SK-N-SH treated with all-trans-retinoic acid at 6 μM for 48 hours (cell line): ENCODE data around the gene MFSD6.

Source experiments
- ATAC-seq: fragments of 200-7000 bp; cut with Tn5 transposase; 3 replicates; pipeline ENCODE4 v1.9.1; 2020; ENCODE audit warnings: mild to moderate bottlenecking, moderate library complexity
- ARNTL ChIP-seq: fragments of 450-650 bp; formaldehyde crosslinking; IDR thresholded peaks from 2 replicates; pipeline ENCODE4 v1.5.0; 2020; ENCODE audit warnings: low read depth, mild to moderate bottlenecking, moderate library complexity, borderline replicate concordance
- BACH2 ChIP-seq: fragments of 250-450 bp; sonication (Bioruptor Pico); IDR thresholded peaks from 2 replicates; pipeline ENCODE4 v1.9.0; 2021; ENCODE audit warnings: mild to moderate bottlenecking, borderline replicate concordance
- CSDC2 ChIP-seq: fragments of 250-450 bp; sonication (Bioruptor Pico); IDR thresholded peaks from 2 replicates; pipeline ENCODE4 v1.5.0; 2020; ENCODE audit warnings: mild to moderate bottlenecking, moderate library complexity
- ESRRG ChIP-seq: fragments of 250-450 bp; sonication (Bioruptor Pico); IDR thresholded peaks from 2 replicates; pipeline ENCODE4 v1.6.1; 2021; ENCODE audit warnings: mild to moderate bottlenecking
- ISL1 ChIP-seq: fragments of 250-450 bp; sonication (Bioruptor Pico); IDR thresholded peaks from 2 replicates; pipeline ENCODE4 v2.1.2; 2022; ENCODE audit warnings: mild to moderate bottlenecking, moderate library complexity
- OSR1 ChIP-seq: fragments of 250-450 bp; sonication (Bioruptor Pico); IDR thresholded peaks from 2 replicates; pipeline ENCODE4 v1.8.0; 2022; ENCODE audit warnings: moderate library complexity, mild to moderate bottlenecking, inconsistent platforms
- PPARA ChIP-seq: fragments of 250-450 bp; sonication (Bioruptor Pico); IDR thresholded peaks from 2 replicates; pipeline ENCODE4 v1.5.0; 2020; ENCODE audit warnings: mild to moderate bottlenecking, borderline replicate concordance
- RARB ChIP-seq: fragments of 250-450 bp; sonication (Bioruptor Pico); IDR thresholded peaks from 2 replicates; pipeline ENCODE4 v1.8.0; 2021; ENCODE audit warnings: mild to moderate bottlenecking, moderate library complexity
- SNAI2 ChIP-seq: fragments of 250-450 bp; sonication (Bioruptor Pico); IDR thresholded peaks from 2 replicates; pipeline ENCODE4 v1.5.0; 2020; ENCODE audit warnings: mild to moderate bottlenecking, moderate library complexity
- TCF4 ChIP-seq: fragments of 250-450 bp; sonication (Bioruptor Pico); IDR thresholded peaks from 2 replicates; pipeline ENCODE4 v1.8.0; 2021; ENCODE audit warnings: mild to moderate bottlenecking, moderate library complexity, borderline replicate concordance
- TOX ChIP-seq: fragments of 250-450 bp; sonication (Bioruptor Pico); IDR thresholded peaks from 2 replicates; pipeline ENCODE4 v1.8.0; 2021; ENCODE audit warnings: mild to moderate bottlenecking, moderate library complexity, borderline replicate concordance
- ZC3H10 ChIP-seq: fragments of 250-450 bp; sonication (Bioruptor Pico); IDR thresholded peaks from 2 replicates; pipeline ENCODE4 v1.5.1; 2021; ENCODE audit warnings: mild to moderate bottlenecking, moderate library complexity
- ZFP3 ChIP-seq: fragments of 250-450 bp; sonication (Bioruptor Pico); IDR thresholded peaks from 2 replicates; pipeline ENCODE4 v1.5.0; 2020; ENCODE audit warnings: mild to moderate bottlenecking, moderate library complexity
- ZFP30 ChIP-seq: fragments of 450-650 bp; formaldehyde crosslinking; IDR thresholded peaks from 2 replicates; pipeline ENCODE4 v1.5.0; 2022; ENCODE audit warnings: mild to moderate bottlenecking, moderate library complexity
- ZNF565 ChIP-seq: fragments of 450-650 bp; formaldehyde crosslinking; conservative IDR thresholded peaks from 2 replicates; pipeline ENCODE4 v1.5.0; 2020; ENCODE audit warnings: low read depth, mild to moderate bottlenecking, moderate library complexity
- ZNF70 ChIP-seq: fragments of 450-650 bp; formaldehyde crosslinking; IDR thresholded peaks from 2 replicates; pipeline ENCODE4 v1.5.0; 2020; ENCODE audit warnings: mild to moderate bottlenecking, moderate library complexity
- ZNF8 ChIP-seq: fragments of 450-650 bp; formaldehyde crosslinking; IDR thresholded peaks from 2 replicates; pipeline ENCODE4 v1.5.0; 2020; ENCODE audit warnings: mild to moderate bottlenecking, moderate library complexity
- TF ChIP-seq, protein P1 (sequence below): fragments of 250-450 bp; sonication (Bioruptor Pico); IDR thresholded peaks from 2 replicates; pipeline ENCODE4 v1.8.0; 2021; ENCODE audit warnings: low read depth, mild to moderate bottlenecking, moderate library complexity, borderline replicate concordance
- TF ChIP-seq, protein P2 (sequence below): fragments of 250-450 bp; sonication (Bioruptor Pico); IDR thresholded peaks from 2 replicates; pipeline ENCODE4 v1.8.0; 2020; ENCODE audit warnings: mild to moderate bottlenecking, moderate library complexity, borderline replicate concordance
- TF ChIP-seq, protein P3 (sequence below): fragments of 250-450 bp; sonication (Bioruptor Pico); IDR thresholded peaks from 2 replicates; pipeline ENCODE4 v1.5.1; 2021; ENCODE audit warnings: mild to moderate bottlenecking, moderate library complexity
- TF ChIP-seq, protein P4 (sequence below): fragments of 250-450 bp; sonication (Bioruptor Pico); IDR thresholded peaks from 2 replicates; pipeline ENCODE4 v1.5.1; 2020; ENCODE audit warnings: low read depth, mild to moderate bottlenecking, moderate library complexity

MFSD6 gene

DNA sequence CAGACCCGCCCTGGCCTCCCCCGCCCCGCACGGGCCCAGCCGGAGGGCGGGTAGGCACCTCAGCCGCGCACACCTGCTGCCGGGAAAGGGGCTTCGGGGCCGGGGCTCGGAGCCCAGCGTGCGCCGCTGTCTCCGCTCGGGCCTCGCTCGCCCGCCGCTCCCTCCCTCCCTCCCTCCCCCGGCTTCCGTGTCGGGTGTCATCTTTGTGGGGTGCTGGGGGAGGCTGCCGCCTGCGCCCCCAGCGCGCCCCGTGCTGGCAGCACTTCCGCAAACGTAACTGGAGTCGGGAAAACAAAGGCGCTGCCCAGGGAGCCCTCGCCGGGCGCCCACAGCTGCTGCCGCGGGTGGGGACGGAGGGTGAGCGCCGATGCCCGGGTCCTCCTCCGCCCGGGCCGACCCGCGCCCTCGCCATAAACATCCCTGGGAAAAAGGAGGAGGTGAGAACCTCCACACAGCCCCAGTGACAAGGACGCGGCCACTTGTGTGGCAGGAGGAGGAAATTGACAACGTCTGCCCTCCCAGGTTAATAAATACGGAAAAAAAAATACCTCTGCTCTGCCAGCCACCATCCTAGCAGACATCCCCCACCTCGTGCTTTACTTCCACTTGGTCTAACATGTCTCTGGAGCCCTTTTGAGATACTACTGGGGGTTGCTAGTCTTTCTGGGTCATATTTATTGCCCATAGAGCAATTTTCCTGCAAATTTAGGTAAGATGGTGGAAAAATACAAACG, 550 bp downstream of the MFSD6 start (continued):
- no peak for TF ChIP-seq OSR1 (CRISPR knock-in tag)
- TF ChIP-seq ZNF565 (CRISPR knock-in tag), result no peak
- TF ChIP-seq ZC3H10 (CRISPR knock-in tag), result no peak
- no peak for TF ChIP-seq ZNF70 (CRISPR knock-in tag)

DNA sequence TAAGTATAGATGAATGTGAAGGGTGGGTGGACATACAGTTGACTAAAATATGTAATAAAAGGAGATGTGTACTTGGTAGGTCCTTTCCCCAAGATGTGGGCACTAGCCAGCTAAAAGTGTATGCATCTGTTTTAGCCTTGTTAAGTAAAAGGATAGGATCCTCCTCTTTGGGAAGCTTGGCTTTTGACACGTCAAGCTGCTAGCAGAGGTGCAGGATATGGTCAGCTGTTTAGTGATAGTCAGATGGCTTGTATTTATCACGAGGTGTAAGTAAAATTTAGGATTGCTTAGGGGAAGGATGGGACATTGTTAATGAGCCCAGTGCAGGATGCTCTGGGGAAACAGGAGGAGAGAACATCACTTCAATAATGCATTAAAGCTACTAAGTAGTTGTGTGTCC, 1.5 kb downstream of the MFSD6 start:
- TF ChIP-seq, protein P1, sequence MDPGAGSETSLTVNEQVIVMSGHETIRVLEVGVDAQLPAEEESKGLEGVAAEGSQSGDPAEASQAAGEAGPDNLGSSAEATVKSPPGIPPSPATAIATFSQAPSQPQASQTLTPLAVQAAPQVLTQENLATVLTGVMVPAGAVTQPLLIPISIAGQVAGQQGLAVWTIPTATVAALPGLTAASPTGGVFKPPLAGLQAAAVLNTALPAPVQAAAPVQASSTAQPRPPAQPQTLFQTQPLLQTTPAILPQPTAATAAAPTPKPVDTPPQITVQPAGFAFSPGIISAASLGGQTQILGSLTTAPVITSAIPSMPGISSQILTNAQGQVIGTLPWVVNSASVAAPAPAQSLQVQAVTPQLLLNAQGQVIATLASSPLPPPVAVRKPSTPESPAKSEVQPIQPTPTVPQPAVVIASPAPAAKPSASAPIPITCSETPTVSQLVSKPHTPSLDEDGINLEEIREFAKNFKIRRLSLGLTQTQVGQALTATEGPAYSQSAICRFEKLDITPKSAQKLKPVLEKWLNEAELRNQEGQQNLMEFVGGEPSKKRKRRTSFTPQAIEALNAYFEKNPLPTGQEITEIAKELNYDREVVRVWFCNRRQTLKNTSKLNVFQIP (CRISPR knock-in tag), result no peak
- TF ChIP-seq ISL1 (CRISPR knock-in tag), result no peak
- no peak for TF ChIP-seq BACH2 (CRISPR knock-in tag)
- TF ChIP-seq RARB, result no peak
- TF ChIP-seq PPARA (CRISPR knock-in tag), result no peak
- TF ChIP-seq, all 23 proteins: peak for 0
- ATAC-seq, result no peak

DNA sequence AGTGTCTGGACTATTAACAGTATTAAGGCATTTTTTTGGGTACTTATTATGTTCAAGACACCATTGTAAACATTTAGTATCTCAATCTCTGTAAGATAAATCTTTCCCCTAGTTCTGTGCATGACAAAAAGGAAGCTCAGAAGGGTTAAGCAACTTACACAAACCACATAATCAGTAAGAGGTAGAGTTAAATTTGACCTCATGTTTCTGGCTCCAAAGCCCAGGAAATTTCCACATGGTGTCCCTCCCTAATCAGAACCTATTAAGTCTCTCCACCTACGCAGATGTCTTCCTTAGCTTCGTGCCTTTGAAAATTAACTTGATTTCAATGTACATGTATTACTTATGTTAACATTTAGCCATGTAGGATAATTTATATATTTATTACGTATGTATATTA, 2.0 kb downstream of the MFSD6 start:
- no peak for ATAC-seq
- no peak for TF ChIP-seq ISL1 (CRISPR knock-in tag)

DNA sequence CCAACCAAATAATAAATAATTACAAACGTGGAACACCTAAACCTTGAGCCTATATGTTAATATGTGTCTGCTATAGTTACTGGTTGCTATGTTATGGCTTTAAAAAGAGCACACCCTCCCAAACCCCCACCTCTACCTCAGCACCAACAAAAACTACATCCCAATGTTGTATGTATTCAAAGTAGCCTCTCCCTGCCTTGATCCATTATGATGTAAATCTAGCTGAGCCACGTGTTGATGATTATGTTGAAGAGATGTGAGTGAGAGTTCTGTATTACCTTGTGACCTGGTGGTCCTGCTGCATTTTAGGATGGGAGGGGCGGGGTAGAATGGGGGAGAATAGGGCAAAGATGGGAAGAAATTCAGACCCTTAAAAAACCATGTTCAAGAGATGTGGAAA, 4.8 kb downstream of the MFSD6 start:
- TF ChIP-seq ZFP3 (CRISPR knock-in tag) (no peak), ARNTL (CRISPR knock-in tag) (no peak), TOX (no peak), ESRRG (no peak), CSDC2 (CRISPR knock-in tag) (no peak), ZFP30 (no peak), BACH2 (CRISPR knock-in tag) (no peak), ZNF8 (CRISPR knock-in tag) (no peak), ZNF565 (CRISPR knock-in tag) (no peak), TCF4 (CRISPR knock-in tag) (no peak), ZNF70 (CRISPR knock-in tag) (no peak), SNAI2 (CRISPR knock-in tag) (no peak), OSR1 (CRISPR knock-in tag) (no peak), ZC3H10 (CRISPR knock-in tag) (no peak)
- TF ChIP-seq, protein P1 (CRISPR knock-in tag), result no peak
- TF ChIP-seq, protein P2, sequence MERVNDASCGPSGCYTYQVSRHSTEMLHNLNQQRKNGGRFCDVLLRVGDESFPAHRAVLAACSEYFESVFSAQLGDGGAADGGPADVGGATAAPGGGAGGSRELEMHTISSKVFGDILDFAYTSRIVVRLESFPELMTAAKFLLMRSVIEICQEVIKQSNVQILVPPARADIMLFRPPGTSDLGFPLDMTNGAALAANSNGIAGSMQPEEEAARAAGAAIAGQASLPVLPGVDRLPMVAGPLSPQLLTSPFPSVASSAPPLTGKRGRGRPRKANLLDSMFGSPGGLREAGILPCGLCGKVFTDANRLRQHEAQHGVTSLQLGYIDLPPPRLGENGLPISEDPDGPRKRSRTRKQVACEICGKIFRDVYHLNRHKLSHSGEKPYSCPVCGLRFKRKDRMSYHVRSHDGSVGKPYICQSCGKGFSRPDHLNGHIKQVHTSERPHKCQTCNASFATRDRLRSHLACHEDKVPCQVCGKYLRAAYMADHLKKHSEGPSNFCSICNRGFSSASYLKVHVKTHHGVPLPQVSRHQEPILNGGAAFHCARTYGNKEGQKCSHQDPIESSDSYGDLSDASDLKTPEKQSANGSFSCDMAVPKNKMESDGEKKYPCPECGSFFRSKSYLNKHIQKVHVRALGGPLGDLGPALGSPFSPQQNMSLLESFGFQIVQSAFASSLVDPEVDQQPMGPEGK (CRISPR knock-in tag), result no peak
- ATAC-seq, result no peak

DNA sequence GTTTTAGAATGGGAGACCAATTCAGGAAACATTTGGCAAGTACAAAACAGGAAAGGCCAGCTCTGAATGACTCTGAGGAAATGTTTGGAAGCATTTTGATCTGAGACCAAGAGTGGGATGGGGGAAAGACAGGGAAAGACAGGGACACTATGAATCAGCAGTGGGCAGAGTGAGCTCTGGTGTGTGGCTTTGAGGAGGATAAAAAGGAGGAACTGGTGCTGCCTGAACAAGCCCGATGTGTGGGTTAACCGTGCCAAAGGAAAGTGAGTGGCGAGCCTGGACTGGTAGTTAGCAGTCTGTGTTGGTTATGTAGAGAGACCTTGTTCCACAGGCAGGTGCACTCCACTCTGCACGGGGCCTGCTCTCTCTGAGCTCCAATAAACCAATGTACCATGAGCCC, 5.3 kb downstream of the MFSD6 start:
- no peak for TF ChIP-seq ZFP30
- no peak for TF ChIP-seq ZC3H10 (CRISPR knock-in tag)
- TF ChIP-seq, protein P2 (CRISPR knock-in tag), result no peak
- TF ChIP-seq, protein P3, sequence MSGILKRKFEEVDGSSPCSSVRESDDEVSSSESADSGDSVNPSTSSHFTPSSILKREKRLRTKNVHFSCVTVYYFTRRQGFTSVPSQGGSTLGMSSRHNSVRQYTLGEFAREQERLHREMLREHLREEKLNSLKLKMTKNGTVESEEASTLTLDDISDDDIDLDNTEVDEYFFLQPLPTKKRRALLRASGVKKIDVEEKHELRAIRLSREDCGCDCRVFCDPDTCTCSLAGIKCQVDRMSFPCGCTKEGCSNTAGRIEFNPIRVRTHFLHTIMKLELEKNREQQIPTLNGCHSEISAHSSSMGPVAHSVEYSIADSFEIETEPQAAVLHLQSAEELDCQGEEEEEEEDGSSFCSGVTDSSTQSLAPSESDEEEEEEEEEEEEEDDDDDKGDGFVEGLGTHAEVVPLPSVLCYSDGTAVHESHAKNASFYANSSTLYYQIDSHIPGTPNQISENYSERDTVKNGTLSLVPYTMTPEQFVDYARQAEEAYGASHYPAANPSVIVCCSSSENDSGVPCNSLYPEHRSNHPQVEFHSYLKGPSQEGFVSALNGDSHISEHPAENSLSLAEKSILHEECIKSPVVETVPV (CRISPR knock-in tag), result no peak
- TF ChIP-seq ZNF565 (CRISPR knock-in tag), result no peak
- TF ChIP-seq, protein P4, sequence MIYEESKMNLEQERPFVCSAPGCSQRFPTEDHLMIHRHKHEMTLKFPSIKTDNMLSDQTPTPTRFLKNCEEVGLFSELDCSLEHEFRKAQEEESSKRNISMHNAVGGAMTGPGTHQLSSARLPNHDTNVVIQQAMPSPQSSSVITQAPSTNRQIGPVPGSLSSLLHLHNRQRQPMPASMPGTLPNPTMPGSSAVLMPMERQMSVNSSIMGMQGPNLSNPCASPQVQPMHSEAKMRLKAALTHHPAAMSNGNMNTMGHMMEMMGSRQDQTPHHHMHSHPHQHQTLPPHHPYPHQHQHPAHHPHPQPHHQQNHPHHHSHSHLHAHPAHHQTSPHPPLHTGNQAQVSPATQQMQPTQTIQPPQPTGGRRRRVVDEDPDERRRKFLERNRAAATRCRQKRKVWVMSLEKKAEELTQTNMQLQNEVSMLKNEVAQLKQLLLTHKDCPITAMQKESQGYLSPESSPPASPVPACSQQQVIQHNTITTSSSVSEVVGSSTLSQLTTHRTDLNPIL (CRISPR knock-in tag), result no peak
- TF ChIP-seq RARB, result no peak
- TF ChIP-seq, all 23 proteins: peak for 0

More for the DNA sequence above, 5.3 kb downstream of the MFSD6 start:
- ATAC-seq, result no peak
